DND-41 (cell line): ENCODE results near the gene RGS6.
A peak's percentile ranks its signal among the peaks of the same experiment; 100 is the strongest.

Experiments
- ATAC-seq: fragments of 200-7000 bp; cut with Tn5 transposase; 3 replicates; pipeline ENCODE4 v1.9.1; 2021; ENCODE audit warnings: low read depth; ENCODE audit not compliant: insufficient read depth
- DNase-seq: peaks from one replicate; pipeline ENCODE4 v3.0.0-alpha.2; 2020
- H2AFZ ChIP-seq: 2 replicates; pipeline ENCODE4 v1.6.0; 2012; ENCODE audit warnings: low read depth, low read length
- H3K27ac ChIP-seq: 2 replicates; pipeline ENCODE4 v1.5.1; 2012; ENCODE audit warnings: low read length, inconsistent platforms
- H3K27me3 ChIP-seq: fragments of 200-600 bp; sonication (generic); 2 replicates; pipeline ENCODE4 v1.6.0; 2012; ENCODE audit warnings: low read length, mild to moderate bottlenecking, inconsistent platforms; ENCODE audit not compliant: insufficient read depth, poor library complexity
- H3K36me3 ChIP-seq: 2 replicates; pipeline ENCODE4 v1.5.1; 2012; ENCODE audit warnings: low read length, inconsistent platforms; ENCODE audit not compliant: insufficient read depth
- H3K4me1 ChIP-seq: 2 replicates; pipeline ENCODE4 v1.5.1; 2012; ENCODE audit warnings: mild to moderate bottlenecking, low read length; ENCODE audit not compliant: insufficient read depth
- H3K4me2 ChIP-seq: 2 replicates; pipeline ENCODE4 v1.6.0; 2012; ENCODE audit warnings: mild to moderate bottlenecking, moderate library complexity, low read length, inconsistent platforms; ENCODE audit not compliant: insufficient read depth
- H3K4me3 ChIP-seq, 2 experiments: fragments of 200-600 bp in 1 of 2; shearing (Covaris generic) in 1 of 2; 2 replicates each; pipeline ENCODE4 v1.5.1; 2012 to 2016; ENCODE audit warnings: inconsistent platforms in 2 of 2, low read length in 2 of 2, mild to moderate bottlenecking in 2 of 2, low read depth in 1 of 2, moderate library complexity in 1 of 2
- H3K79me2 ChIP-seq: 2 replicates; pipeline ENCODE4 v1.6.0; 2012; ENCODE audit warnings: low read length, inconsistent platforms; ENCODE audit not compliant: insufficient read depth
- H3K9ac ChIP-seq: 2 replicates; pipeline ENCODE4 v1.6.0; 2012; ENCODE audit warnings: low read depth, mild to moderate bottlenecking, inconsistent platforms, low read length, moderate library complexity
- H3K9me3 ChIP-seq: 2 replicates; pipeline ENCODE4 v1.5.1; 2012; ENCODE audit warnings: low read length, moderate library complexity, mild to moderate bottlenecking, inconsistent platforms; ENCODE audit not compliant: insufficient read depth, severe bottlenecking
- H4K20me1 ChIP-seq: 2 replicates; pipeline ENCODE4 v1.6.0; 2012; ENCODE audit warnings: low read length; ENCODE audit not compliant: insufficient read depth
- CTCF ChIP-seq: IDR thresholded peaks from 2 replicates; pipeline ENCODE4 v1.5.1; 2012; ENCODE audit warnings: borderline replicate concordance, low read length, moderate library complexity, mild to moderate bottlenecking; ENCODE audit not compliant: poor library complexity, severe bottlenecking; ENCODE audit errors: extremely low read depth
- EZH2 ChIP-seq: IDR thresholded peaks from 3 replicates; pipeline ENCODE4 v1.6.1; 2012; ENCODE audit warnings: borderline replicate concordance, low read depth, mild to moderate bottlenecking, moderate library complexity, low read length, inconsistent platforms; ENCODE audit not compliant: severe bottlenecking

The RGS6 gene

DNA sequence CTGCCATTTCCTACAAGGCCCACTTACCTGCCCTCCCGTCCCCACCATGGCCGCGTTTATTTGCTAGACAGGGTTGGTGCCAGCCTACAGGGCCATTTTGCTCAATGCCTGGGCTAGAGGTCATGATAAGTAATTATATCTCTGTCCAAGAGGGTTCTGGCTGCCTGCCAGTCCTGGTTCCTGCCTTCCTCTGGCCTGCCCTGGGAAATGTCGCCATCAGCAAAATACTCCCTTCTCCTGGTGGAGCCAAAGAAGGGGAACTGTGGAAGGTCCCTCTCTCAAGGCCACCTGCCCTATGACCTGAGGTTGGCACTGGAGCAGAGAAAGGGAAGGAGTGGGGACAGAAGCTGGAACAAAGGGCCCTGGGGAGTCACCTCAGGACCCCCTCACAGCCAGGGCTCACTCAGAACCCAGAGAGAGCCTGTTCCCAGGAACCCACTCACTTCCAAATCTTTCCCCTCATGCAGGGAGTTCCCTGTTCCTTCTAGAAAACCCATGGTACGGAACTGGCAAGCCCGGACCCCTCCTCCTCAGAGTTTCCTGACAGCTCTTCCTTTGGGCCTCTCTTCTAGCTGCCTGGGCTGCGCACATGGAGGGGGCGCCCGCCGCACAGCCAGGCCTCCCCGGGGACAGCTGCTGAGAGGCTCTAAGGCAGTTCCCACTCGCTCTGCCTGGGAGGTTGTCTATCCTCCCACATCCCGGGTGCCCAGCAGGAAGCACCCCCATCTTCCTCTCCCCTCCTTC lies 681.2 kb downstream of the RGS6 start:
- 0 out of 2 replicates have a peak, but pooled peaks cover 9% of the 10 kb centered on the region for H4K20me1 ChIP-seq
- H3K9ac ChIP-seq = no peak overlapping the region
- H2AFZ ChIP-seq = no peak overlapping the region
- peaks cover 6% of the 10 kb centered on the region for H3K4me1 ChIP-seq
- H3K4me3 ChIP-seq = no peak overlapping the region
- H3K27ac ChIP-seq = no peak overlapping the region
- H3K36me3 ChIP-seq = no peaks in the 10 kb centered on the region
- H3K27me3 ChIP-seq = peaks cover 25% of the 10 kb centered on the region
- H3K9me3 ChIP-seq = no peaks in the 10 kb centered on the region
- DNase-seq = peak; percentile 2
- TF ChIP-seq EZH2 = no peak
- TF ChIP-seq CTCF = no peak
- no peaks in the 10 kb centered on the region for H3K79me2 ChIP-seq
- no peak overlapping the region for H3K4me2 ChIP-seq
- no peak for ATAC-seq

- Histone ChIP-seq H3K9me3 (no peaks in the 10 kb centered on the region), H3K4me3 (no peak overlapping the region), H3K4me1 (peaks cover 6% of the 10 kb centered on the region), H2AFZ (no peak overlapping the region), H3K27ac (no peak overlapping the region), H3K9ac (no peak overlapping the region), H3K79me2 (no peaks in the 10 kb centered on the region), H3K4me2 (no peak overlapping the region), H3K36me3 (no peaks in the 10 kb centered on the region), H3K27me3 (peaks cover 20% of the 10 kb centered on the region), H4K20me1 (0 out of 2 replicates have a peak, but pooled peaks cover 9% of the 10 kb centered on the region)
- ATAC-seq (no peak), DNase-seq (no peak)
- TF ChIP-seq EZH2 = no peak
- no peak for TF ChIP-seq CTCF
Observed at GRCh38 chr14:72613975-72614319, 681.7 kb downstream of the RGS6 start.

DNA sequence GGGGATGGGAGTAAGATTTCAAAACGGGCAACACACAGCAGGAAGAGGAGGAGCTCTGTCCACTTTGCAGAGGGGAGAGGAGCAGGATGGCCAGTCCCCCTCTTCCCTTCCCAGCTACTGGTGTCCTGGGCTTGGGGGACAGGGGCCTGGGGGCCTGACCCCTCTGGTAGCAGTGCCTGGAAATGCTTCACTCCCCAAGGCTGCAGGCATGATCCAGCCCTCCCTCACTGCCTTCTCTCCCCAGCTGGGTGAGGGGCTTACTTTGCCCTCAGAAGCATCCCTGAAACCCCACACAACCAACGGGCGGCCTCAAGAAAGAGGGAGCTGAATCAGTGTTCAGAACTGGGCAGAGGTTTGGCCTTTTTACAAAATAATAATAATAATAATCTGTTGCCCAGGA lies 682.1 kb downstream of the RGS6 start:
- Histone ChIP-seq H4K20me1 (0 out of 2 replicates have a peak, but pooled peaks cover 6% of the 10 kb centered on the region), H3K4me1 (peaks cover 6% of the 10 kb centered on the region), H3K9me3 (no peaks in the 10 kb centered on the region), H3K79me2 (no peaks in the 10 kb centered on the region), H3K36me3 (no peaks in the 10 kb centered on the region), H3K27me3 (peaks cover 15% of the 10 kb centered on the region), H3K9ac (no peak overlapping the region), H3K4me3 (no peak overlapping the region), H2AFZ (no peak overlapping the region), H3K4me2 (no peak overlapping the region), H3K27ac (no peak overlapping the region)
- DNase-seq (no peak), ATAC-seq (no peak)
- TF ChIP-seq CTCF (no peak), EZH2 (no peak)
